ENCODE measurements around the gene COBL. TPM values are rescaled to one million over a fixed set of nuclear protein-coding genes. Genes with fewer than 3 reads are reported as not detected.
A peak's percentile ranks its signal among the peaks of the same experiment; 100 is the strongest.

COBL gene
- total RNA-seq, 4 donors from 2014 or later = under 0.01 to 7.7 (median 2.6) TPM

GRCh38 chr7:51121036-51121790, 195.4 kb downstream of the COBL start:
- no peaks in the 10 kb centered on the region for H3K4me1 ChIP-seq
- TF ChIP-seq CTCF (IDR thresholded peaks at IDR 0.05) (no peak), POLR2A (IDR thresholded peaks at IDR 0.05) (no peak)
- intact Hi-C loops (cut with DNase I; ENCODE audit: low total_unique reads) = no loop called here
- peak overlapping the region in 1 of 2 donors; percentile 13 for H3K27ac ChIP-seq
- no peak overlapping the region for H3K4me3 ChIP-seq
- DNase-seq = no peak
- H3K36me3 ChIP-seq = no peaks in the 10 kb centered on the region
- H3K9me3 ChIP-seq = no peaks in the 10 kb centered on the region
- H3K27me3 ChIP-seq = no peaks in the 10 kb centered on the region

GRCh38 chr7:51118628-51119027, 198.0 kb downstream of the COBL start:
- no peak overlapping the region for H3K4me3 ChIP-seq
- intact Hi-C loops (cut with DNase I; ENCODE audit: low total_unique reads) = no loop called here
- H3K4me1 ChIP-seq = no peaks in the 10 kb centered on the region
- no peak for DNase-seq
- H3K9me3 ChIP-seq = no peaks in the 10 kb centered on the region
- TF ChIP-seq CTCF (IDR thresholded peaks at IDR 0.05) (no peak), POLR2A (IDR thresholded peaks at IDR 0.05) (no peak)
- no peak overlapping the region for H3K27ac ChIP-seq
- H3K27me3 ChIP-seq = no peaks in the 10 kb centered on the region
- no peaks in the 10 kb centered on the region for H3K36me3 ChIP-seq

GRCh38 chr7:51114501-51114900, 202.1 kb downstream of the COBL start:
- no peaks in the 10 kb centered on the region for H3K27me3 ChIP-seq
- intact Hi-C loops (cut with DNase I; ENCODE audit: low total_unique reads) = no loop called here
- no peak for DNase-seq
- H3K4me1 ChIP-seq = no peaks in the 10 kb centered on the region
- TF ChIP-seq CTCF (IDR thresholded peaks at IDR 0.05) = no peak
- TF ChIP-seq POLR2A (IDR thresholded peaks at IDR 0.05) = no peak
- no peaks in the 10 kb centered on the region for H3K36me3 ChIP-seq
- H3K27ac ChIP-seq = no peak overlapping the region
- H3K9me3 ChIP-seq = no peaks in the 10 kb centered on the region
- no peak overlapping the region for H3K4me3 ChIP-seq

DNA sequence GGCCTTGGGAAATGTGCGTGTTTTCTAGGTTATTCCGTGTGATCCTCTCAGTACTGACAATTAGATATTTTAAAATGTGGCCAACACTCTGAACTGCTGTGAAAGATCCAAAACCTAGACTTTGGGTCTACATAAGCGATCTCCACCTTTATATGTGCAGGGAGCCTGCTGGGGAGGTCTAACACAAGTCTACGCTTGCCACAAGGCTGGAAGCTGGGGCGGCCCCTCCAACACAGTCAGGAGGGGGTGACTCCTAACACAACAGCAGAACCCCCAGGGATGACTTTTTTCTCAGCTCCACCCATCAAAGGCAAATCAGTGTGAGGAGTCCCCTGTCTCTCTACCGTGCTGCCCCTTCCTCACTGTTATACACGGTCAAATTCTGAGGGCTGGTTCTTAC, 202.6 kb downstream of the COBL start:
- no peak overlapping the region for H3K4me3 ChIP-seq
- no peak for TF ChIP-seq CTCF (IDR thresholded peaks at IDR 0.05)
- no peak for TF ChIP-seq POLR2A (IDR thresholded peaks at IDR 0.05)
- H3K27me3 ChIP-seq = no peaks in the 10 kb centered on the region
- no peaks in the 10 kb centered on the region for H3K36me3 ChIP-seq
- no peaks in the 10 kb centered on the region for H3K4me1 ChIP-seq
- H3K27ac ChIP-seq = no peak overlapping the region
- no peak for DNase-seq
- intact Hi-C loops (cut with DNase I; ENCODE audit: low total_unique reads) = no loop called here
- H3K9me3 ChIP-seq = no peaks in the 10 kb centered on the region

DNA sequence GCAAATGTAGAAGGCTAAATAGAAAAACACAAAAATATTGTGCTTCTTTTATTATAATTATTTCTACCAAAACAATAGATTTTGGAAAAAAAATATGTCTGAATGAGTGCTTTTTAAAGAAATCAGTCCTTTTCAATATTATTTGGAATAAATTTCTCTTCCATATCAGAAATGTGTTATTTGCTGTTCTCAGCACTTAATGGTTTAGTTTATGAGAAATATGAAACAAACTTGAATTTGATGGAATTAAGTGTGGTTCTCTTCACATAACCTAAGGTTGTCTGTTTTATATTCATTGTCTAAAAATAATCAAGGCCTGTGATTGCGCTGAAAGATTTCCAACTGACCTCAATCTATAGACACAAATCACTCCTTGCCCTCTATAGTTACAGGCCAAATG, 203.0 kb downstream of the COBL start:
- no peaks in the 10 kb centered on the region for H3K27me3 ChIP-seq
- H3K4me3 ChIP-seq = no peak overlapping the region
- intact Hi-C loops (cut with DNase I; ENCODE audit: low total_unique reads) = no loop called here
- no peak for DNase-seq
- no peaks in the 10 kb centered on the region for H3K4me1 ChIP-seq
- no peaks in the 10 kb centered on the region for H3K36me3 ChIP-seq
- no peak overlapping the region for H3K27ac ChIP-seq
- H3K9me3 ChIP-seq = no peaks in the 10 kb centered on the region
- no peak for TF ChIP-seq POLR2A (IDR thresholded peaks at IDR 0.05)
- TF ChIP-seq CTCF (IDR thresholded peaks at IDR 0.05) = no peak

Data from uterus (tissue), 4 donors.